RKO (cell line): ENCODE results near the gene LHX5.

ENCODE experiments used
- DNase-seq: peaks from one replicate; pipeline ENCODE4 v3.0.0-alpha.2; 2016; ENCODE audit warnings: low spot score

LHX5 gene

GRCh38 chr12:113464852-113465719 lies 6.6 kb downstream of the LHX5 start:
- no peak for DNase-seq

- no peak for DNase-seq
These were observed 7.3 kb downstream of the LHX5 start for GRCh38 chr12:113464452-113464775.

GRCh38 chr12:113463746-113464451 lies 7.8 kb downstream of the LHX5 start:
- DNase-seq: no peak

- no peak for DNase-seq
These were observed 8.5 kb downstream of the LHX5 start for GRCh38 chr12:113462998-113463745.

- peak; percentile 74 for DNase-seq
These were observed 9.4 kb downstream of the LHX5 start for GRCh38 chr12:113462117-113462774.

- DNase-seq: peak; percentile 62
These were observed 10.0 kb downstream of the LHX5 start for GRCh38 chr12:113461666-113462065.

- DNase-seq: no peak
These were observed 11.7 kb downstream of the LHX5 start for GRCh38 chr12:113459981-113460380.

GRCh38 chr12:113457710-113458109 lies 14.0 kb downstream of the LHX5 start:
- DNase-seq: no peak

- DNase-seq: no peak
These were observed 14.5 kb downstream of the LHX5 start for GRCh38 chr12:113457185-113457584.

GRCh38 chr12:113456761-113457160 lies 14.9 kb downstream of the LHX5 start:
- no peak for DNase-seq

GRCh38 chr12:113456199-113456598 lies 15.5 kb downstream of the LHX5 start:
- no peak for DNase-seq

- no peak for DNase-seq
These were observed 18.3 kb downstream of the LHX5 start for GRCh38 chr12:113453330-113453729.

GRCh38 chr12:113452458-113452857 lies 19.2 kb downstream of the LHX5 start:
- no peak for DNase-seq

- no peak for DNase-seq
These were observed 21.8 kb downstream of the LHX5 start for GRCh38 chr12:113449839-113450238.

GRCh38 chr12:113449299-113449698 lies 22.4 kb downstream of the LHX5 start:
- no peak for DNase-seq

- no peak for DNase-seq
These were observed 22.8 kb downstream of the LHX5 start for GRCh38 chr12:113448873-113449272.

- DNase-seq: peak; percentile 36
These were observed 26.0 kb downstream of the LHX5 start for GRCh38 chr12:113445544-113446171.

- DNase-seq: no peak
These were observed 28.6 kb downstream of the LHX5 start for GRCh38 chr12:113443030-113443539.

- no peak for DNase-seq
These were observed 30.5 kb downstream of the LHX5 start for GRCh38 chr12:113440947-113441782.

GRCh38 chr12:113440336-113440735 lies 31.3 kb downstream of the LHX5 start:
- DNase-seq: no peak

- DNase-seq: peak; percentile 37
These were observed 32.1 kb downstream of the LHX5 start for GRCh38 chr12:113439606-113440030.
